ENCODE results near the gene SLIT3.
"Not testable (repeated sequence)": the region's sequence is repeated elsewhere in the genome, so short reads cannot be mapped to it uniquely, and the experiment has no call there.

SLIT3 gene

GRCh38 chr5:168742311-168742710 lies 558.6 kb downstream of the SLIT3 start:
- not testable (repeated sequence) for DNase-seq (ENCODE audit: low read depth in 2 of 2)

- no peak for DNase-seq (ENCODE audit: low read depth in 2 of 2)
Measured at GRCh38 chr5:168740811-168741213, 560.1 kb downstream of the SLIT3 start.

GRCh38 chr5:168740092-168740800 lies 560.7 kb downstream of the SLIT3 start:
- DNase-seq (ENCODE audit: low read depth in 2 of 2): no peak

GRCh38 chr5:168737066-168737465 lies 563.9 kb downstream of the SLIT3 start:
- DNase-seq (ENCODE audit: low read depth in 2 of 2): no peak

- DNase-seq (ENCODE audit: low read depth in 2 of 2): no peak
Measured at GRCh38 chr5:168736281-168736831, 564.6 kb downstream of the SLIT3 start.

- DNase-seq (ENCODE audit: low read depth in 2 of 2): no peak
Measured at GRCh38 chr5:168734620-168735300, 566.2 kb downstream of the SLIT3 start.

GRCh38 chr5:168734119-168734518 lies 566.8 kb downstream of the SLIT3 start:
- no peak for DNase-seq (ENCODE audit: low read depth in 2 of 2)

GRCh38 chr5:168728546-168729211 lies 572.3 kb downstream of the SLIT3 start:
- DNase-seq (ENCODE audit: low read depth in 2 of 2): no peak

GRCh38 chr5:168727547-168727946 lies 573.4 kb downstream of the SLIT3 start:
- DNase-seq (ENCODE audit: low read depth in 2 of 2): no peak

GRCh38 chr5:168726342-168726741 lies 574.6 kb downstream of the SLIT3 start:
- no peak for DNase-seq (ENCODE audit: low read depth in 2 of 2)

- no peak for DNase-seq (ENCODE audit: low read depth in 2 of 2)
Measured at GRCh38 chr5:168724227-168724626, 576.7 kb downstream of the SLIT3 start.

- no peak for DNase-seq (ENCODE audit: low read depth in 2 of 2)
Measured at GRCh38 chr5:168723037-168723436, 577.9 kb downstream of the SLIT3 start.

- no peak for DNase-seq (ENCODE audit: low read depth in 2 of 2)
Measured at GRCh38 chr5:168721966-168722365, 579.0 kb downstream of the SLIT3 start.

GRCh38 chr5:168721002-168721753 lies 579.8 kb downstream of the SLIT3 start:
- no peak for DNase-seq (ENCODE audit: low read depth in 2 of 2)

- no peak for DNase-seq (ENCODE audit: low read depth in 2 of 2)
Measured at GRCh38 chr5:168720575-168720974, 580.4 kb downstream of the SLIT3 start.

GRCh38 chr5:168714046-168714445 lies 586.9 kb downstream of the SLIT3 start:
- no peak for DNase-seq (ENCODE audit: low read depth in 2 of 2)

GRCh38 chr5:168713051-168713450 lies 587.9 kb downstream of the SLIT3 start:
- no peak for DNase-seq (ENCODE audit: low read depth in 2 of 2)

GRCh38 chr5:168712280-168712924 lies 588.5 kb downstream of the SLIT3 start:
- no peak for DNase-seq (ENCODE audit: low read depth in 2 of 2)

GRCh38 chr5:168710706-168711105 lies 590.2 kb downstream of the SLIT3 start:
- no peak for DNase-seq (ENCODE audit: low read depth in 2 of 2)

- DNase-seq (ENCODE audit: low read depth in 2 of 2): no peak
Measured at GRCh38 chr5:168707716-168708695, 592.9 kb downstream of the SLIT3 start.

All from stimulated activated CD8-positive, alpha-beta memory T cell treated with anti-CD3 and anti-CD28 coated beads, Interleukin-2, amount 100 ng/mL, for 1 hour (primary cell).